HEK293 (cell line): ENCODE data around the gene SF3B3.

Source experiments
- CTCF ChIA-PET: fragments of 350-600 bp; formaldehyde crosslinking; extraction: SDS; loops from one replicate; lab custom pipeline; 2021; ENCODE audit warnings: antibody characterized with exemption; lab: Yijun Ruan, JAX
- POLR2A ChIA-PET: fragments of 300-600 bp; formaldehyde crosslinking; extraction: SDS; loops from one replicate; lab custom pipeline; 2020; ENCODE audit warnings: antibody characterized with exemption, inconsistent platforms; lab: Yijun Ruan, JAX
- H3K27ac ChIP-seq: fragments of 200-500 bp; sonication (Bioruptor generic); 2 replicates; pipeline ENCODE4 v1.5.1; 2014; ENCODE audit warnings: low read depth, low read length, control low read depth, inconsistent platforms; ENCODE audit errors: extremely low read depth
- H3K36me3 ChIP-seq, 2 experiments: fragments of 200-500 bp in 1 of 2; sonication (Bioruptor generic) in 1 of 2; 1 replicate in 1 of 2; 2 replicates in 1 of 2; pipeline ENCODE4 v1.5.1; 2014 to 2017; ENCODE audit warnings: inconsistent platforms in 2 of 2, low read length in 2 of 2; ENCODE audit not compliant: control insufficient read depth in 2 of 2, insufficient read depth in 1 of 2
- H3K4me1 ChIP-seq: fragments of 200-500 bp; sonication (Bioruptor generic); 2 replicates; pipeline ENCODE4 v1.5.1; 2014; ENCODE audit warnings: mild to moderate bottlenecking, low read length, inconsistent platforms; ENCODE audit not compliant: control insufficient read depth, insufficient read depth
- H3K4me3 ChIP-seq: 2 replicates; pipeline ENCODE4 v1.5.1; 2011; ENCODE audit warnings: low read depth, mild to moderate bottlenecking, control low read depth, low read length, moderate library complexity
- H3K9me3 ChIP-seq: fragments of 200-500 bp; sonication (Bioruptor generic); 2 replicates; pipeline ENCODE4 v1.5.1; 2014; ENCODE audit warnings: low read depth, low read length, inconsistent platforms; ENCODE audit not compliant: control insufficient read depth, insufficient read depth
- HOXC10 ChIP-seq: sonication (generic); formaldehyde crosslinking; IDR thresholded peaks from 2 replicates; pipeline ENCODE4 v1.8.1; 2023; ENCODE audit warnings: mild to moderate bottlenecking, missing genetic modification reagents
- KLF9 ChIP-seq: fragments of 450-650 bp; formaldehyde crosslinking; IDR thresholded peaks from 2 replicates; pipeline ENCODE4 v1.5.1; 2016; ENCODE audit warnings: missing biosample characterization, missing genetic modification characterization, low read depth
- PBX3 ChIP-seq: sonication (generic); formaldehyde crosslinking; IDR thresholded peaks from 2 replicates; pipeline ENCODE4 v1.8.1; 2022; ENCODE audit warnings: mild to moderate bottlenecking, moderate library complexity, missing genetic modification reagents
- PRDM10 ChIP-seq: fragments of 450-650 bp; formaldehyde crosslinking; IDR thresholded peaks from 2 replicates; pipeline ENCODE4 v1.5.1; 2016; ENCODE audit warnings: missing biosample characterization, missing genetic modification characterization
- WT1 ChIP-seq: fragments of 450-650 bp; formaldehyde crosslinking; IDR thresholded peaks from 2 replicates; pipeline ENCODE4 v1.5.1; 2016; ENCODE audit warnings: missing biosample characterization, missing genetic modification characterization
- ZBTB17 ChIP-seq: fragments of 450-650 bp; formaldehyde crosslinking; IDR thresholded peaks from 2 replicates; pipeline ENCODE4 v1.5.1; 2016; ENCODE audit warnings: missing biosample characterization, missing genetic modification characterization
- ZBTB8A ChIP-seq: fragments of 450-650 bp; formaldehyde crosslinking; IDR thresholded peaks from 2 replicates; pipeline ENCODE4 v1.5.1; 2016; ENCODE audit warnings: missing biosample characterization, missing genetic modification characterization
- ZNF112 ChIP-seq: fragments of 450-650 bp; formaldehyde crosslinking; IDR thresholded peaks from 2 replicates; pipeline ENCODE4 v1.5.0; 2017; ENCODE audit warnings: missing biosample characterization, missing genetic modification characterization
- ZNF121 ChIP-seq: fragments of 450-650 bp; formaldehyde crosslinking; IDR thresholded peaks from 2 replicates; pipeline ENCODE4 v1.5.1; 2016; ENCODE audit warnings: missing biosample characterization, missing genetic modification characterization
- ZNF157 ChIP-seq: fragments of 450-650 bp; formaldehyde crosslinking; IDR thresholded peaks from 2 replicates; pipeline ENCODE4 v1.5.1; 2016; ENCODE audit warnings: missing biosample characterization, missing genetic modification characterization
- ZNF274 ChIP-seq, 2 experiments: fragments of 200-500 bp in 1 of 2; fragments of 450-650 bp in 1 of 2; sonication (Bioruptor generic) in 1 of 2; formaldehyde crosslinking in 1 of 2; IDR thresholded peaks; 2 replicates each; pipeline versions ENCODE4 v1.5.1 to v1.6.1; 2014 to 2016; ENCODE audit warnings: borderline replicate concordance in 1 of 2, inconsistent platforms in 1 of 2, low read length in 1 of 2, missing biosample characterization in 1 of 2, missing genetic modification characterization in 1 of 2
- ZNF311 ChIP-seq: fragments of 450-650 bp; formaldehyde crosslinking; IDR thresholded peaks from 2 replicates; pipeline ENCODE4 v1.5.1; 2017; ENCODE audit warnings: missing biosample characterization, missing genetic modification characterization, borderline replicate concordance
- ZNF37A ChIP-seq: fragments of 450-650 bp; IDR thresholded peaks from 2 replicates; pipeline ENCODE4 v1.5.1; 2018; ENCODE audit warnings: missing biosample characterization, missing genetic modification characterization
- ZNF449 ChIP-seq: fragments of 450-650 bp; formaldehyde crosslinking; IDR thresholded peaks from 2 replicates; pipeline ENCODE4 v1.5.1; 2017; ENCODE audit warnings: missing biosample characterization, mild to moderate bottlenecking, missing genetic modification characterization, moderate library complexity
- ZNF473 ChIP-seq: fragments of 450-650 bp; formaldehyde crosslinking; IDR thresholded peaks from 2 replicates; pipeline ENCODE4 v1.5.1; 2017; ENCODE audit warnings: missing biosample characterization, missing genetic modification characterization
- ZNF555 ChIP-seq: fragments of 450-650 bp; formaldehyde crosslinking; conservative IDR thresholded peaks from 2 replicates; pipeline ENCODE4 v1.5.1; 2017; ENCODE audit warnings: missing biosample characterization, mild to moderate bottlenecking, missing genetic modification characterization, inconsistent platforms
- ZNF623 ChIP-seq: fragments of 450-650 bp; formaldehyde crosslinking; IDR thresholded peaks from 2 replicates; pipeline ENCODE4 v1.5.1; 2016; ENCODE audit warnings: missing biosample characterization, missing genetic modification characterization
- ZNF624 ChIP-seq: fragments of 450-650 bp; formaldehyde crosslinking; IDR thresholded peaks from 2 replicates; pipeline ENCODE4 v1.5.1; 2017; ENCODE audit warnings: missing biosample characterization, missing genetic modification characterization
- ZNF639 ChIP-seq: fragments of 450-650 bp; formaldehyde crosslinking; IDR thresholded peaks from 2 replicates; pipeline ENCODE4 v1.5.1; 2016; ENCODE audit warnings: missing biosample characterization, missing genetic modification characterization
- ZNF785 ChIP-seq: fragments of 450-650 bp; formaldehyde crosslinking; IDR thresholded peaks from 2 replicates; pipeline ENCODE4 v1.5.1; 2016; ENCODE audit warnings: missing biosample characterization, missing genetic modification characterization
- ZSCAN4 ChIP-seq: fragments of 450-650 bp; formaldehyde crosslinking; IDR thresholded peaks from 2 replicates; pipeline ENCODE4 v1.5.1; 2017; ENCODE audit warnings: missing biosample characterization, missing genetic modification characterization

Gene SF3B3

GRCh38 chr16:70483426-70483825 lies 40.2 kb upstream of the SF3B3 start:
- H3K36me3 ChIP-seq = peaks cover 0 to 59% of the 10 kb centered on the region in 2 experiments; a peak in 2 of 3 replicates
- H3K4me1 ChIP-seq = no peaks in the 10 kb centered on the region
- H3K27ac ChIP-seq = no peak overlapping the region
- CTCF ChIA-PET = no interaction called here
- H3K9me3 ChIP-seq = no peaks in the 10 kb centered on the region
- POLR2A ChIA-PET = no interaction called here
- TF ChIP-seq ZNF624 (tag by site-specific recombination) = no peak
- TF ChIP-seq ZNF473 = no peak
- TF ChIP-seq ZNF112 (tag by site-specific recombination) = no peak
- no peak for TF ChIP-seq WT1 (tag by site-specific recombination)
- TF ChIP-seq ZNF555 = no peak
- TF ChIP-seq ZNF449 = no peak
- no peak for TF ChIP-seq ZNF311 (tag by site-specific recombination)
- no peak for TF ChIP-seq ZNF37A (tag by site-specific recombination)
- TF ChIP-seq ZNF274 (IDR thresholded peaks at IDR 0.05; ENCODE audit: low read length) = no peak
- no peak for TF ChIP-seq ZNF274 (tag by site-specific recombination; IDR thresholded peaks at IDR 0.05; ENCODE audit: borderline replicate concordance)
- no peak for TF ChIP-seq ZNF623 (tag by site-specific recombination)
- TF ChIP-seq ZBTB17 = no peak
- TF ChIP-seq ZSCAN4 (tag by site-specific recombination) = no peak
- no peak for TF ChIP-seq HOXC10 (CRISPR knock-in tag)
- TF ChIP-seq KLF9 (tag by site-specific recombination) = no peak
- TF ChIP-seq ZNF121 (tag by site-specific recombination) = no peak
- no peak for TF ChIP-seq ZNF157
- TF ChIP-seq ZBTB8A = no peak
- no peak for TF ChIP-seq PRDM10 (tag by site-specific recombination)
- TF ChIP-seq PBX3 (CRISPR knock-in tag) = no peak
- H3K4me3 ChIP-seq = no peak overlapping the region

GRCh38 chr16:70484867-70485266 lies 38.7 kb upstream of the SF3B3 start:
- ChIA-PET CTCF (no interaction called here), POLR2A (no interaction called here)
- Histone ChIP-seq H3K36me3 (peaks cover 0 to 49% of the 10 kb centered on the region in 2 experiments; a peak in 2 of 3 replicates), H3K27ac (no peak overlapping the region), H3K4me1 (no peaks in the 10 kb centered on the region), H3K9me3 (no peaks in the 10 kb centered on the region), H3K4me3 (no peak overlapping the region)
- TF ChIP-seq ZNF785 (tag by site-specific recombination) = no peak
- no peak for TF ChIP-seq ZNF639 (tag by site-specific recombination)
